GM19239 (cell line): ENCODE results near the gene ZFC3H1.
"Not testable (repeated sequence)": the region's sequence is repeated elsewhere in the genome, so short reads cannot be mapped to it uniquely, and the experiment has no call there.

Experiments used
- DNase-seq: peaks from one replicate; pipeline ENCODE4 v3.0.0; 2011; ENCODE audit warnings: low spot score; ENCODE audit not compliant: insufficient read length
- FAIRE-seq: peaks from 2 replicates; lab custom pipeline; 2011; peaks lifted over from hg19 to GRCh38; lab: Jason Lieb, UNC

ZFC3H1 gene, protein sequence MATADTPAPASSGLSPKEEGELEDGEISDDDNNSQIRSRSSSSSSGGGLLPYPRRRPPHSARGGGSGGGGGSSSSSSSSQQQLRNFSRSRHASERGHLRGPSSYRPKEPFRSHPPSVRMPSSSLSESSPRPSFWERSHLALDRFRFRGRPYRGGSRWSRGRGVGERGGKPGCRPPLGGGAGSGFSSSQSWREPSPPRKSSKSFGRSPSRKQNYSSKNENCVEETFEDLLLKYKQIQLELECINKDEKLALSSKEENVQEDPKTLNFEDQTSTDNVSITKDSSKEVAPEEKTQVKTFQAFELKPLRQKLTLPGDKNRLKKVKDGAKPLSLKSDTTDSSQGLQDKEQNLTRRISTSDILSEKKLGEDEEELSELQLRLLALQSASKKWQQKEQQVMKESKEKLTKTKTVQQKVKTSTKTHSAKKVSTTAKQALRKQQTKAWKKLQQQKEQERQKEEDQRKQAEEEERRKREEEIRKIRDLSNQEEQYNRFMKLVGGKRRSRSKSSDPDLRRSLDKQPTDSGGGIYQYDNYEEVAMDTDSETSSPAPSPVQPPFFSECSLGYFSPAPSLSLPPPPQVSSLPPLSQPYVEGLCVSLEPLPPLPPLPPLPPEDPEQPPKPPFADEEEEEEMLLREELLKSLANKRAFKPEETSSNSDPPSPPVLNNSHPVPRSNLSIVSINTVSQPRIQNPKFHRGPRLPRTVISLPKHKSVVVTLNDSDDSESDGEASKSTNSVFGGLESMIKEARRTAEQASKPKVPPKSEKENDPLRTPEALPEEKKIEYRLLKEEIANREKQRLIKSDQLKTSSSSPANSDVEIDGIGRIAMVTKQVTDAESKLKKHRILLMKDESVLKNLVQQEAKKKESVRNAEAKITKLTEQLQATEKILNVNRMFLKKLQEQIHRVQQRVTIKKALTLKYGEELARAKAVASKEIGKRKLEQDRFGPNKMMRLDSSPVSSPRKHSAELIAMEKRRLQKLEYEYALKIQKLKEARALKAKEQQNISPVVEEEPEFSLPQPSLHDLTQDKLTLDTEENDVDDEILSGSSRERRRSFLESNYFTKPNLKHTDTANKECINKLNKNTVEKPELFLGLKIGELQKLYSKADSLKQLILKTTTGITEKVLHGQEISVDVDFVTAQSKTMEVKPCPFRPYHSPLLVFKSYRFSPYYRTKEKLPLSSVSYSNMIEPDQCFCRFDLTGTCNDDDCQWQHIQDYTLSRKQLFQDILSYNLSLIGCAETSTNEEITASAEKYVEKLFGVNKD (N-terminal part only)

DNA sequence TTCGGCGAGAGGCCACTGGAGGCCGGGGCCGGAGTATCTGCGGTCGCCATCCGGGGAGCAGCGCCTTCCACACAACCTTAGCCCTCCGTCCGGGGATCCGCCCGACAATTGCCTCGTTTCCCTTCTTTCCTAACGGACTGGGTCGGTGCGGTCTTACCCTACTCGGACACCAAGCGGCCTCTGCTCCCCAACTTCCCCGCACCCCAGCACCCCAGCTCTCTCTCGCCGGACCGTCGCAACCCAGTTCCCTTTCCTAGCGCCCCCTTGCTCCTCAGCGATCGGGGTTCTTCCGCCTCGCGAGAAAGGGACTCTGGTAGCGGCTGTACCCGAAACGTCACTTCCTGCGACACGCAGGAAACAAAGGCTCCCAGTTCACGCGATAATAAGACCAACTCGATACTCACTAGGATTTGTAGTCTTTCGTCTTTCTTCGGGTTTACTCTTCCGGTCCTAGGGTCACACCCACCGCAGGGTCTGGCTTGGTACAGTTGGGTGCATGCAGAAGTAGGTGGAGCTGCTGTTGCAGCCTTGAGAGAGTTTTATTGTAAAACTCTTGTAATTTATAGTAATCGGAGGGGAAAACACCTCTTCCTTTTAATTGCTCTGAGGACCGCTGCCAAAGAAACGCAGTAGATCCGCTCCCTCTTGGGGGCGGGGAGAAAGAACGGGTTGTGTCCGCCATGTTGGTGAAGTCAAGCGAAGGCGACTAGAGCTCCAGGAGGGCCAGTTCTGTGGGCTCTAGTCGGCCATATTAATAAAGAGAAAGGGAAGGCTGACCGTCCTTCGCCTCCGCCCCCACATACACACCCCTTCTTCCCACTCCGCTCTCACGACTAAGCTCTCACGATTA, at the start of gene ZFC3H1, which contains the start of gene THAP2:
ZFC3H1 (minus strand) TSS at position 288 of the 850 bp plus-strand sequence; CDS start at position 50, 238 bp downstream.
THAP2 (plus strand) TSS at position 741 of the 850 bp plus-strand sequence. CDS start 209 bp downstream, outside the sequence.
- FAIRE-seq (peak; percentile 99), DNase-seq (peak; percentile 54)

DNA sequence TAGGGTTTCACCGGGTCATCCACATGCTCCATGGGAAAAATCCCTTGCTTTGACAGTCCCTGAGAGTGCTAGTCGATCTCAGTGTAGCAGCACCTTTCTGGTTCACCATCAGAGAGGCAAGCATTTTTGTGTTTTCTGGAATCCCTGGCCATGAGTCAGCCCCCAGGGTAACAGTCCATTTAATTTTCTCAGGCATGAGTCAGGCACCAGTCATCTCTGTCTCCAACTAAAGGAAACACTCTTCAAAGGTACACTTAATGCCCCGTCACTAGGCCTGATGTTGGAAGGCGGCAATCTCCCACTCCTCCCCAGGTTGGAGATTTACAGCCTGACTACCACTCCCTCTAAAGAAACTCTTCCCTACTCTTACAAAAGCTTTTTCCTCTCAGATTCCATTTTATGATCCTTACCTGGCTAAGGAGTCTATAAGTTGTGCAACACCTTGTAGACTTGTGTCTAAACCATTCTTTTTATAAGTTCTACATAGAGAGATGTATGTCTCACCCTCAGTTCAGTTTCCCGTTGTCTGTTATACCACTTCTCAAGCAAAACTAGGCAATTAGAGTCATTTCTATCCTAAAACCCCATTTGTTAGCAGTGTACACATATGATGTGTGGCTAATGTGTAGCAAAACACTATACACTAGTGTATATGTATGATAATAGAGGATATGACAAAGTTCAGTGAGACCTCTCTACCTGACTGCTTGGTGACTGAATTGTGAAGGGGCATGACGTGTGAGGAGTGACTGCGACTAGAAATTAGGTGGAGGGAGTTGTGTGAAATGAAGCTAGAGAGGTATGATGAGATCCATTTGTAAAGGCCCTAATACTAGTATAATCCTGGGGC, 46.9 kb upstream of the ZFC3H1 start:
- DNase-seq (no peak), FAIRE-seq (no peak)

DNA sequence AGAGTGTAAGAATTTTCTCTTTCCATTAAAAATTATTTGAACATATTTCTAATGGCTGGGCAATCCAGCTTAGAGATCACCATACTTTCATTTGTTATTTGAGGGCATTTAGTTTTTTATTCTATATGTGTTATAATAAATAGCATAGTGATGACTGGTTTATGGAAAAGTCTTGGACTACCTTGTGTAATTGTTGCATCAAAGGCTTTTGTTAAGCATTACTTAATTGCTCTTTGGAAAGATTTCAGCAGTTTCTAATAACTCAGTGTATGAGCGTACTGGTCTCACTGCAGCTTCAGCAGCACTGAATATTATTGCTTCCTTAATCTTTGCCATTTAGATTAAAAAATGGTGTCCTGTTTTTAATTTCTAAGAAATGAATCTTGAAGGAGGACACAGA, 45.0 kb upstream of the ZFC3H1 start:
- FAIRE-seq, result no peak
- DNase-seq, result no peak

DNA sequence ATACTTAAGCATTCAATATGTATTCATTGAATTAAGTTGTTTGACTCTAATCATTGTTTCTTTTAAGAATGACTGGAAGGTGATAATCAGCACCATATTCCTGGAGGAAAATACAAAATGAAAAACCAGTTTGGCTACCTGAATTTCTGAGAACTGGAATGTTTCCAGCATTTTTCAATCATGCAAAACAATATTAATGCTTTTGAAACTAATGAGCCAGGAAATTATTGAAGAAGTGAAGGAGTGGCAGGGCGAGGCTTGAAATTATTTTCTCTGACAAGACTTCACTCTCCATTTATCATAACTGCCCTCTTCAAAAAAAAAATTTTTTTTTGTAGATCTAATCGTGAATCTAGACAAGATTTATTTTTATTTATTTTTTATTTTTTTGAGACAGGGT, 41.3 kb upstream of the ZFC3H1 start:
- no peak for FAIRE-seq
- DNase-seq, result no peak

- FAIRE-seq, result no peak
- DNase-seq, result no peak
Measured at GRCh38 chr12:71703206-71703605, 39.6 kb upstream of the ZFC3H1 start.

- no peak for DNase-seq
- FAIRE-seq, result no peak
Measured at GRCh38 chr12:71702590-71702989, 38.9 kb upstream of the ZFC3H1 start.

- not testable (repeated sequence) for FAIRE-seq, DNase-seq
Measured at GRCh38 chr12:71702181-71702580, 38.5 kb upstream of the ZFC3H1 start.

DNA sequence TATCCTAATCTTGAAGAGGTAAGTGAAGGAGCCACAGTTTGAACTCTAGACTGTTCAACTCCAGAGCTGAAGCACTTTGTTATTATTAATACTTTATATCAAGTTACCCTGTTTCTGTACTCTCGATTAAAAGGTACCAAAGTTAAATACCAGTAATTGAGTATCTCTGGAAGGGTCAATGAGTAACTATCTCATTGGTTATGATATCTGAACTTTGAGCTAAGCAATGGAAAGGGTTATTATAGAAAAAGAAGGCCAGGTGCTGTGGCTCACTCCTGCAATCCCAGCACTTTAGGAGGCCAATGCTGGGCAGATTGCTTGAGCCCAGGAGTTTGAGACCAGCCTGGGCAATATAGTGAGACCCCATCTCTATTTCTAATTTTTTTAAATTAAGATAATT, 32.1 kb upstream of the ZFC3H1 start:
- DNase-seq (no peak), FAIRE-seq (no peak)

DNA sequence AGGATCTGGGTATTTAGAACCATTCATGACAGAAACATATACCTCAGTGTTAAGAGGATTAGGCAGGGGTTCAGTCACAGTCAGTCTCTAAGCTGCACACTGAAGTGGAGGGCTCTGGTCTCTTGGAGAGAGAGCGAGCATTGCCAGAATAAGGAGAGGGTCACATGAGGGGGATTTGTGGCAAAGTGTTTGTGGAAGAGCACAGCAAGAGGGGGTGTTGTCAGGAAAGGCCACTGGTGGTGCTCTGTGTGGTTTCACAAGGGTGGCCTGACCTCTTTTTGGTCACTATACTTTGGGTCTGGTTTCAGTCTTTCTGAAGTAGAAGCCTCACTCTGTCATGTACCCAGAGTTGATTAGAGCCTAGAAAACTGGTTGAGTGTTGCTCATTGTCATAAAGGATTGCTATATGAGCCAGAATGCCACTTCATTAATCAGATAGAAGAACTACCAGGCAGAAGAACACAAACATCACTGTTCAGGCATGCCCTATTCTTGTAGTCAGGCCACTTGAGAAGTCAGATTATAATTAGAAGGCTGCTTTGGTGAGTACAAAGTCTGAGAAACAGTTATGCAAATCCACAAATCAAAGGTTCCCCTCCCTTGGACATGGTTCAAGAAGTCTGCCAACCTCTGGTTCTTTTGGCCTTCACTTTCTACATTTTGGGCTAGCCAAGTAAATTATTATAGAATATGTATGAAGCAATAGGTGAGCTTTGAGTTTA, 30.6 kb upstream of the ZFC3H1 start:
- FAIRE-seq (peak; percentile 80), DNase-seq (peak; percentile 17)

GRCh38 chr12:71693651-71694050, 30.0 kb upstream of the ZFC3H1 start:
- not testable (repeated sequence) for DNase-seq

GRCh38 chr12:71693126-71693525, 29.5 kb upstream of the ZFC3H1 start:
- peak; percentile 71 for FAIRE-seq

More at GRCh38 chr12:71693651-71694050, 30.0 kb upstream of the ZFC3H1 start:
- peak; percentile 71 for FAIRE-seq

DNA sequence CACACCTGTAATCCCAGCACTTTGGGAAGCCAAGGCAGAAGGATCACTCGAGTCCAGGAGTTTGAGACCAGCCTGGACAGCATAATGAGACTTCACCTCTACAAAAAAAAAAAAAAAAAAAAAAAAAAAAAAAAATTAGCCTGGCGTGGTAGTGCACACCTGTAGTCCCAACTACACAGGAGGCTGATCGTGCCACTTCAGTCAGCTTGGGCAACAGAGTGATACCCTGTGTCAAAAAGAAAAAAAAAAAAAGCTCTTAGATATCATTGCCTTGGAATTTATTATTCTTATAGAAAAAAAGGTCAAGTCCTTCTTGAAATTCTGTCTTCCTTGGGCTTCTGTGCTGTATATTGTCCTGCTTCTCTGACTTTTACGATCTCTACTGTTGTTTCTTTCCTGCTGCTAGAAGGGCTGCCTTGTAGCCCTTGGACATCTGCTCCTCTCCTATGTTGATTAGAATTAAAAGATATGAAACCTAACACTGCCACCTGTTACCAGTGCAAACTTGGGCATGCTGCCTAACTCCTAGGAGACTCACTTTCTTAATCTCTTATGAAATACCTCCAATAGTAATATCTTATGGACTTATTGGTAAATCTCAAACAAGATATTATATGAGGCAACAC, 28.0 kb upstream of the ZFC3H1 start:
- DNase-seq, result no peak
- FAIRE-seq, result no peak

More at GRCh38 chr12:71693126-71693525, 29.5 kb upstream of the ZFC3H1 start:
- DNase-seq, result no peak

- DNase-seq (no peak), FAIRE-seq (peak; percentile 47)
Measured at GRCh38 chr12:71688961-71689570, 25.4 kb upstream of the ZFC3H1 start.

- FAIRE-seq, DNase-seq: not testable (repeated sequence)
Measured at GRCh38 chr12:71687172-71687571, 23.5 kb upstream of the ZFC3H1 start.

DNA sequence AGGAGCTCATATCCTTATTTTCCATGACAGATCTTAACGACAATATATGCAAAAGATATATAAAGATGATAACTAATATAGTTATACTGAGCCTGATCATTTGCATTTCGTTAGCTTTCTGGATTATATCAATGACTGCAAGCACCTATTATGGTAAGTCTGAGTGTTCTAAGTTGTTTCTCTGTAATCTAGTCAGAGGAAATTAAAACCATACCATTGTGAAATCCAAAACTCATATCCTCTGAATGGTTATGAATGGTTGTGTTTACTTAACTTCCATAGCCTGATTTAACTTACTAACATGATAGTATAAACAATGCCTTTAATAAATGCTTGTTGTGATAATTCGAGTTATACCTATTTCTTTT, 23.0 kb upstream of the ZFC3H1 start:
- no peak for FAIRE-seq
- no peak for DNase-seq

GRCh38 chr12:71685914-71686657, 22.4 kb upstream of the ZFC3H1 start, which contains the start of gene TMEM19:
Gene TMEM19, plus strand, starts transcription at chr12:71686082. Its CDS starts 599 bp downstream, at chr12:71686681.
- DNase-seq, result peak; percentile 53
- FAIRE-seq, result peak; percentile 85
